Tibial nerve (tissue), 4 donors: ENCODE measurements around the gene SLIT1. TPM values are rescaled to one million over a fixed set of nuclear protein-coding genes. Genes with fewer than 3 reads are reported as not detected.

Source experiments
- DNase-seq, 2 donors: peaks; one replicate each; pipeline ENCODE4 v3.0.0-alpha.2; 2019; ENCODE audit warnings: low spot score in 2 of 2
- H3K27ac ChIP-seq, 4 donors: fragments of 200-600 bp; sonication (generic) in 3 of 4; one replicate each; pipeline ENCODE4 v1.5.1; 2017 to 2019; ENCODE audit warnings: mild to moderate bottlenecking in 1 of 4
- H3K27me3 ChIP-seq, 2 donors: fragments of 200-600 bp; sonication (generic) in 1 of 2; one replicate each; pipeline versions ENCODE4 v1.5.1 to v1.6.0; 2017 to 2019
- H3K36me3 ChIP-seq, 3 donors: fragments of 200-600 bp; sonication (generic); one replicate each; pipeline ENCODE4 v1.5.1; 2018 to 2019
- H3K4me1 ChIP-seq, 4 donors: fragments of 200-600 bp; sonication (generic) in 3 of 4; one replicate each; pipeline ENCODE4 v1.5.1; 2017 to 2019
- H3K4me3 ChIP-seq, 4 donors: fragments of 200-600 bp; sonication (generic) in 3 of 4; one replicate each; pipeline ENCODE4 v1.5.1; 2017 to 2019; ENCODE audit warnings: mild to moderate bottlenecking in 1 of 4, moderate library complexity in 1 of 4
- H3K9me3 ChIP-seq, 4 donors: fragments of 200-600 bp; sonication (generic) in 3 of 4; one replicate each; pipeline ENCODE4 v1.5.1; 2017 to 2019
- CTCF ChIP-seq, 5 experiments: fragments of 200-600 bp in 3 of 5; fragments of 450-650 bp in 2 of 5; sonication (generic) in 3 of 5; IDR thresholded peaks; one replicate each; pipeline ENCODE4 v1.5.1; 2016 to 2019; ENCODE audit warnings: antibody characterized with exemption in 5 of 5, mild to moderate bottlenecking in 3 of 5, moderate library complexity in 2 of 5
- EP300 ChIP-seq, 2 donors: sonication (generic); formaldehyde crosslinking; IDR thresholded peaks; one replicate each; pipeline ENCODE4 v1.6.1; 2017; ENCODE audit warnings: antibody characterized with exemption in 2 of 2, mild to moderate bottlenecking in 1 of 2
- POLR2A ChIP-seq, 2 donors: fragments of 450-650 bp; IDR thresholded peaks; one replicate each; pipeline ENCODE4 v1.6.1; 2017; ENCODE audit warnings: antibody characterized with exemption in 2 of 2, mild to moderate bottlenecking in 2 of 2, moderate library complexity in 2 of 2
- WGBS, 2 donors: methylation state at CpG; one replicate each; pipeline ENCODE4 v1.1.5; 2018; 5-methylcytosine and 5-hydroxymethylcytosine counted together
- total RNA-seq, 4 donors: library from RNA; depleted of rRNA; stranded (reverse); fragments of >200 nt; gene quantifications; one replicate each; pipeline ENCODE4 v1.1.0, GENCODE V29; 2016

SLIT1 gene
- total RNA-seq, 4 donors from 2014 or later: 0.78 to 3.1 (median 1.3) TPM

- no peaks in the 10 kb centered on the region for H3K9me3 ChIP-seq
Measured at GRCh38 chr10:97058521-97058920, 127.2 kb downstream of the SLIT1 start.

GRCh38 chr10:97057491-97058235 is 128.1 kb downstream of the SLIT1 start:
- DNase-seq: no peak
- Histone ChIP-seq H3K36me3 (peaks cover 0 to 4% (median 0%) of the 10 kb centered on the region in 3 donors), H3K9me3 (no peaks in the 10 kb centered on the region), H3K4me3 (no peak overlapping the region), H3K27ac (no peak overlapping the region), H3K4me1 (no peaks in the 10 kb centered on the region), H3K27me3 (no peaks in the 10 kb centered on the region)
- WGBS, 2 donors: 70 to 76% methylated on average over 8 to 9 of the region's 9 CpGs
- TF ChIP-seq EP300 (IDR thresholded peaks at IDR 0.05) (no peak), POLR2A (IDR thresholded peaks at IDR 0.05) (no peak), CTCF (IDR thresholded peaks at IDR 0.05) (no peak)

More at GRCh38 chr10:97058521-97058920, 127.2 kb downstream of the SLIT1 start:
- Histone ChIP-seq H3K36me3 (peaks cover 0 to 4% (median 0%) of the 10 kb centered on the region in 3 donors), H3K27me3 (no peaks in the 10 kb centered on the region), H3K4me1 (no peaks in the 10 kb centered on the region), H3K4me3 (no peak overlapping the region), H3K27ac (no peak overlapping the region)
- DNase-seq: no peak
- 58 to 66% methylated on average over 4 of the region's 4 CpGs for WGBS, 2 donors
- no peak for TF ChIP-seq EP300 (IDR thresholded peaks at IDR 0.05)
- TF ChIP-seq POLR2A (IDR thresholded peaks at IDR 0.05): no peak

- no peak for DNase-seq
- TF ChIP-seq POLR2A (IDR thresholded peaks at IDR 0.05): no peak
- TF ChIP-seq CTCF (IDR thresholded peaks at IDR 0.05): no peak
- TF ChIP-seq EP300 (IDR thresholded peaks at IDR 0.05): no peak
- no peaks in the 10 kb centered on the region for H3K4me1 ChIP-seq
Measured at GRCh38 chr10:97056003-97056630, 129.6 kb downstream of the SLIT1 start.

GRCh38 chr10:97053276-97053675 is 132.5 kb downstream of the SLIT1 start:
- Histone ChIP-seq H3K36me3 (peaks cover 0 to 4% (median 0%) of the 10 kb centered on the region in 3 donors), H3K4me1 (no peaks in the 10 kb centered on the region), H3K27me3 (no peaks in the 10 kb centered on the region), H3K9me3 (no peaks in the 10 kb centered on the region), H3K27ac (no peak overlapping the region), H3K4me3 (no peak overlapping the region)
- DNase-seq: no peak
- 76 to 86% methylated on average over 2 of the region's 2 CpGs for WGBS, 2 donors
- no peak for TF ChIP-seq POLR2A (IDR thresholded peaks at IDR 0.05)
- TF ChIP-seq EP300 (IDR thresholded peaks at IDR 0.05): no peak
- no peak for TF ChIP-seq CTCF (IDR thresholded peaks at IDR 0.05)

More at GRCh38 chr10:97056003-97056630, 129.6 kb downstream of the SLIT1 start:
- H3K27me3 ChIP-seq: no peaks in the 10 kb centered on the region
- no peak overlapping the region for H3K4me3 ChIP-seq
- 86 to 97% methylated on average over 7 to 12 of the region's 12 CpGs for WGBS, 2 donors
- H3K27ac ChIP-seq: no peak overlapping the region
- H3K36me3 ChIP-seq: peaks cover 0 to 4% (median 0%) of the 10 kb centered on the region in 3 donors
- no peaks in the 10 kb centered on the region for H3K9me3 ChIP-seq

- no peak for DNase-seq
- Histone ChIP-seq H3K9me3 (no peaks in the 10 kb centered on the region), H3K4me3 (no peak overlapping the region), H3K4me1 (no peaks in the 10 kb centered on the region), H3K27me3 (no peaks in the 10 kb centered on the region), H3K27ac (no peak overlapping the region), H3K36me3 (peaks cover 0 to 4% (median 0%) of the 10 kb centered on the region in 3 donors)
- no peak for TF ChIP-seq POLR2A (IDR thresholded peaks at IDR 0.05)
- no peak for TF ChIP-seq EP300 (IDR thresholded peaks at IDR 0.05)
- TF ChIP-seq CTCF (IDR thresholded peaks at IDR 0.05): no peak
- WGBS, 2 donors: 70 to 79% methylated on average over 4 of the region's 4 CpGs
Measured at GRCh38 chr10:97050956-97051496, 134.7 kb downstream of the SLIT1 start.
